T-helper 22 cell (primary cell): Measurements from ENCODE around the gene ICAM2.
A peak's percentile ranks its signal among the peaks of the same experiment; 100 is the strongest.

Source experiments
- DNase-seq: peaks from one replicate; pipeline ENCODE4 v3.0.0-alpha.2; 2020; ENCODE audit warnings: low read depth

Gene ICAM2

DNA sequence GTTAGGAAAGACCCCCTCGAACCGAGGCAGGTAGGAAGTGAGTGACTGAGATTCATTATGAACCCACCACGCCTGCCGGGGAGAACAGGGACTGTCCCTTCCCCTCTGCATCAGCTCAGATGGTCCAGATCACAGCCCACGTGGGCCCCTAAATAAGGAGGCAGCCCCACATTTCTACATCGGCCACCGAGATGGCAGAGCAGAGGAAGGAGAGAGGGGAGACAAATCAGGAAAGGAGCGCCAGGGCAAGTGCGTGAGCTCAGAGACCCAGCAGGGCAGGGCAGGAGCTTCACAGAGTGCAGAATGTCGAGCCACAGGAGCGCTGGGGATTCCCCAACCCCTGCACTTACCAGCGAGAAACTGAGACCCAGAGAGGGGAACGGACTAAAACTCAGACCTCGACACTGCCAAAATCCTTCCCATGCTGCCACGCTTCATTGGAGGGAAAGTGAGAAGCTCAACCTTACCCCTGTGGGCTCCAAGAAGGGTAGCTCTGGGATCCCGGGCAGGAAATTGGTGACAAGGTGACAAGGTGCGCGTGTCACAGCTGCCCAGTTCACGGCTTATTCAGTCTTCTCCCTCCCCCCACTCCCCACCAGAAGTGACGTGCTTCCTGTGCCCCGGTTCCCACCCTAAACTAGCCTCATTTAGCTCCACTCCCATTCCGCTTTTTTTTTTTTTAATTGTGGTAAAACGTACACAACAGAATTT, at the start of gene ICAM2:
Gene ICAM2, minus strand, starts transcription at position 578 of the 711 bp plus-strand sequence. CDS start 13,942 bp downstream, outside the sequence.
- peak; percentile 95 for DNase-seq

DNA sequence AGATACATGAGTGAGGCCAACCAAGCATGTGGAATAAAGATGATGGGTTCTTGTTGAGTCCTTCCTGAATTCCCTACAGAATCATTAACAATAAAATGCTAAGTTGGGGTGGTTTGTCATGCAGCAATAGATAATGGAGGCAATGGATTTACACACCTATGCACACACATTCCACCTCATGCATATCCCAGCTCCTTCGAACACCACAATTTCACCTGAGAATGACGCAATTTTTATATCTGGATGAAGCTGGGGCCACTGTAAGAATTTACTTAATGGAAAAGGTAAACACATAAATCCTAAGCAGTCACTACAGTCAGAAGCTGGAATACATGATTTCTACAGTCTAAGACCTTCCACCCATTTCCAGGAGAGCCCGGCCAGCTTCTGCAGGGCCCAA, 49.8 kb upstream of the ICAM2 start:
- DNase-seq = no peak

DNA sequence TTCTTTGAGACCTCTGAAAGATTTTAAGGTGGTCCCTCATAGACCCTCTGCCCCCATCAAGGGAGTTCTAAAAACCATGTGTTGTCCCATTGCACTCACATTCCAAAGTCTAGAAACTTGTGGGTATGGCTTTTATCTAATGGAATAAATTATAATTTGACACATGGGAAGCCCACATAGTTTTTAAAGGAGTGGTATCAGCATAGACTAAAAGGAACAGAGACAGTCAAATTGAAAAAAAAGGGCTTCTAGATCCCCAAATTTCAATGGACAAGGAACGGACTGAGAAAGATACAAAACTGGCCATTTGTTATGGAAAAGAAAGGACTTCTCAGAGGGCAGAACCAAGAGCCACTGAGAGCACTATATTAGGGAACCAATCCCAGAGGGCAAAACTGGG, 48.7 kb upstream of the ICAM2 start:
- DNase-seq = no peak

DNA sequence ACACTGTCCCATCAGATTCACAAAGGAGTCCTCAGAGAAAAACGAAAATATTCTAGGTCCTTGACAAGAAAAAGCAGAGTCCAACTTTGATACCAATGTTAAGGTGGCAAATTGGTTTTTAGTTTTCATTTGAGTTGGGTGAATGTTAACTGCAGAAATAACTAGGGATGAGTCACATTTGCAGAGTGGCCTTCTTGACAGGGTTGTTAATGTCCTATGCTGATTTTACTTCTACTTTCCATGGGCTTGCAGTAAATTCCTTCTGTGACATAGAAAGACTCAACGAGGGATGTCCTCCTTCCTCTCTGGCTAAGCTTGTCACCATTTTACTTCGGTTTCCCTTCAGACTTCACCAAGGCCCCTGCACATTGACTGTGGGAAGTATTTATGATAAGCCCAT, 47.2 kb upstream of the ICAM2 start:
- no peak for DNase-seq

DNA sequence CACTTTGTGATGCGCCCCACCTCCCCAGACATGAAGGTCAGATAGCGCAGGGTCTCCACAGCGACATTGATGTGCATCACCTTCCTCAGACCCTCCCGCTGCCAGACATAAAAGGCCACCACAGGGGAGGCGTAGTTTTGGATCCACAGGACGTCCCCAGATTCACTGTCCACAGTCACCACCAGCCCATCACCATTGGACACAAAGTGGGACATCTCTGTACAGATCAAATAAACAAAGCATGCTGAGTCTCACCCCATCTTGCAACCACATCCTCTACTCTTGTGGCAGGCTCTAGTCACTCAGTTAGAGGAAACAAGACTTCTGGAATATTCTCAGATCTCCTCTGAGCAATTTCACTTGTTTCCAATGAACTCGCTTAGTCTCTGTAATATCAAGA, 46.3 kb upstream of the ICAM2 start:
- DNase-seq = peak; percentile 37

DNA sequence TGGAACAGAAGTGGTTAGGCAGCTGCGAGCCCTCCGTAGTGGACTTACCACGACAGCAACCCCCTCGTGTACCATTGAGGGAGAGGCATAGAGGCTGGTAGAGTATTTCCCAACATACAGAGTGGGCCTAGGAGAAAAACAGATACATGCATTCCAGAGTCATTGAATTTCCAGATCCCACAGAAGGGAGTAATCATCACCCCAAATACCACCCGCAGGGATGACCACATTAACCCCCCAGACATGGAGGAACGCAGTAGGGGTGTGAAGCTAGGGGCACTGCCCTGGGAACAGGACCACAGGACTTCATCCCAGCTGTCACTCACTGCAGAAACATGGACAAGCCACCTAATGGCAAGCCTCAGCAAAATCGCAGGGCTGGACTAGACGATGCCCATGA, 44.7 kb upstream of the ICAM2 start:
- DNase-seq = no peak

DNA sequence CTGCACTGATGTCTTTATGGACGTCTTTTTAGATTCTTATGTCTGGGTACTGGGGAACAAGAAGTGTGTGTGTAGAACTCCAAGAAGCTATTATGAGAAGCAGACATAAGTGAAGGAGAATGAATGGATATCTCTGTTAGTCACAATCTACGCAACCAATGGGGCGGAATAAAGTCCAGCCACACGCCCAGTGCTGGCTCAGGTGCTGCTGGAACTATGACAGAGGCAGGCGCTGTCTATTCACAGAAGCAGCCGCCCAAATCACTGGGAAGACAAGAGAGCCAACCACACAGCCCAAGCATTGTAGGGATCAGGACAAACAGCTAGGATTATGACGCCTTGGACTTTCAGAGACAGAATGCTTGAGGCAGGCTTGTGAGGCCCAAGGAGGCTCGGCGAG, 43.9 kb upstream of the ICAM2 start:
- no peak for DNase-seq

DNA sequence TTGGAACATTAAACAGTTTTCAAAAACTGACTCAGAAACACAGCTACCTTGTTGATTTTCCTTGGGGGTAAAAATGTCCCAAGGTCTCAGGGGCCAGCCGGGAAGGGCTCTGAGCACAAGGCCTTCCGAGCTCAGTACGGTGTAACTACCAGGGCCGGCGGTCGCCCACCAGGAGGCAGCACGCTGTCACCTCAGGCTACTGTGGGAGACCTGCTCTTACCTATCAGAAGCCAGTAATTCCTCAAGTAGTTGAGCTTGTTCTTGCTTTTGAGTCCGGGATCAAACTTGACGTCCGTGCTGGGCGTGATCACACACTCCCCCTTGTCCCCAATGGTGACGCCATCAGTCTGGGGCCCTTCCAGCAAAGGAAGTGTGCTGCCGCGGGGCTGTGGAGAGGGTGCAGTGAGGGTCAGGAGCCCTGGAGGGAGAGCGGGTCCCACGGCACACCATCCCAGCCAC, 43.4 kb upstream of the ICAM2 start:
- DNase-seq = no peak

DNA sequence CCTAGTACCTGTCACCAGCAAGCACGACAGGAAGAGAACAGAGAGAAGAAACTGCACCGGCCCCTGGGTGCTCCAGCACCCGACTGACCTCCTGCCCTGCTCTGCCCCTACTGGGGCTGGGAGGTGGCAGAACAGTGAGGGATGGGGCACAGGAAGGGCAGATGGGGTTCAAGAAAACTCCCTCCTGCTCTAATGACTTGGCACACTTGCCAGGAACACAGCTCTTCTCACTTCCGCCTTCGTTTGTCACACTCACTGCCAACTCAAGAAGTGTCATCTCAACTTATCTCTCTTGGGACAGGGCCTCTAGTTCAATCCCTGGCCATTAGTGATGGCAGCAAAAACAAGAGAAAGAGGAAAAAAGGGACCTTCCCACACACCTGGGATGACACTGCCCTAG, 42.7 kb upstream of the ICAM2 start:
- DNase-seq = no peak

DNA sequence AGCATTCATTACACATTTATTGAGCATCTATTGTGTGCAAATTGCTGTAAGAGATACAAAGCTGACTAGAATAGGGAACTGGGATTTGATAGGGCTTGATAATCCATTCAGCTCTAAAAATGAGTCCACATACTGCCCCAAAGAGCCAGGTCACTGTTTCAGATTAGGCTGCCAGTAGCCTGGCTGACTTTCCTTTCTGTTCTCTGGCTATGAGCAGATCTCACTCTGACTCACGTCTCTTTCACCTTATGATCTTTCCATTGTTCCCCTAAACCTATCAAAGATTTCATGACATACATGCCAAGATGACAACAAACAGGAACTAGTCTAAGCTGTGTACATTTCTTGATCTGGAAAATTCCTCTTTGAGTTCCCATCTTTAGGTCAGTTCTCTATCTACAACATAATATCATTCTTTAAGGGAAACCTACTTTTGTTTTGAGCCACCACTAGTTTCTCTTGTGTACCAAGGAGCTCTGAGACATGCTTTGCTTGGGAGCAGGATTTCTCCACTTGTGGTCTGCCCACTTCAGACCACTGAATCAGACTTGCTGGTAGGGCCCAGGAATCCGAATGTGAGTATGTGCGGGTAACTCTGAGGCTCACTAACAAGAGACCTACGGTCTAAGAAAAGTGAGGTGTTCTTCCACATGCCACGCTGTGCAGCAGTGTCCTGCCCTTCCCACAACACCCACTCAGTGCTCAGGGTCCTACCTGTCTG, 40.9 kb upstream of the ICAM2 start:
- no peak for DNase-seq

DNA sequence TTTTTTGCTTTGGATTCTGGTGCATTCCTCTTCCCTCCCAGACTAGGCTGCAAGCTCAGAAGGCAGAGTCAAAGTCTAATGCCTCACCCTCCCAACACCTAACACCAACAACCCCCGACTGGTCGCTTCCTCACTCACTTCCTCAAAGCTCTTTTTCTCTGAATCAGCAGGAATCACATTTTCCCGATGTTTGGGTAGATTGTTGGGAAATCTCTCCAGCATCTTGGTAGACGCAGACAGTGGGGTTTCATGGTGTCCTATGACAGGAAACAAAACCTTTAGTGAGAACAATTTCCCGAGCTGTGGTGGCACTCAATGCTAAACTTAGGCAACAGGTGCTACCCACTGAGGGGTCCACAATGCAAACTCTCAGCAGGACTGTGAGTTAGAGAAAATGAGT, 39.9 kb upstream of the ICAM2 start:
- DNase-seq = no peak

DNA sequence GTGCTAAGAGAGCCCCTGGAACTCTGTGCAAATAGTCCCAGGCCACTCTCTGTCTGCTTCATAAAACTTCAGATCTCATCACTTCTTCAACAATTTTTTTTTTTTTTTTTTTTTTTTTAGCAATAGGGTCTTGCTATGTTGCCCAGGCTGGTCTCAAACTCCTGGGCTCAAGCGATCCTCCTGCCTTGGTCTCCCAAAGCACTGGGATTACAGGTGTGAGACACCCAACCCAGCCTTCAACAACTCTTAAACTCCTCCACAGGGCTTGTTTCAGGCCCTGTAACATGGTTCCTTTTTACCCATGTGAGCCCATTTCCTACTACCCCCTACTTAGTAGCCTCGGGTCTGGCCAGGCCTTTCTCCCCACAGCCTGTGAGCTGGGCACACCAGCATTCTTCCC, 39.3 kb upstream of the ICAM2 start:
- DNase-seq = no peak

DNA sequence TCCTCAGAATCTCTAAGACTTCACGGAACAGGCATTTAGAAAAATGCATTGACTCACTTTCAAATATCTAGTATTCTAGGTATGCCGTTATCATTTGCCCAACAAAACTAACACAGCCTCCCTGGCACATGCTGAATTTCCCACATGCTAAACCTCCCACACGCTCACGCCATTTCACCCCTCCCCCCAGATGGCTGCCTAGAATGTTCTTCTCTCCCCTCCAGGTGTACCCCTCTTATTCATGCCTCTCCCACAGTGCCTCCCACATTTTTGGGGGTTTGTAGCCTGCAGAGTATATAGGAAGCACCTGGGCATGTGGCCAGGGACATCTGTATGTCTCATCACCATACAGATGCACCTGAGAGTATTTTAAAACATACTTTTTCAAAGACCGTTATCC, 38.2 kb upstream of the ICAM2 start:
- DNase-seq = no peak

DNA sequence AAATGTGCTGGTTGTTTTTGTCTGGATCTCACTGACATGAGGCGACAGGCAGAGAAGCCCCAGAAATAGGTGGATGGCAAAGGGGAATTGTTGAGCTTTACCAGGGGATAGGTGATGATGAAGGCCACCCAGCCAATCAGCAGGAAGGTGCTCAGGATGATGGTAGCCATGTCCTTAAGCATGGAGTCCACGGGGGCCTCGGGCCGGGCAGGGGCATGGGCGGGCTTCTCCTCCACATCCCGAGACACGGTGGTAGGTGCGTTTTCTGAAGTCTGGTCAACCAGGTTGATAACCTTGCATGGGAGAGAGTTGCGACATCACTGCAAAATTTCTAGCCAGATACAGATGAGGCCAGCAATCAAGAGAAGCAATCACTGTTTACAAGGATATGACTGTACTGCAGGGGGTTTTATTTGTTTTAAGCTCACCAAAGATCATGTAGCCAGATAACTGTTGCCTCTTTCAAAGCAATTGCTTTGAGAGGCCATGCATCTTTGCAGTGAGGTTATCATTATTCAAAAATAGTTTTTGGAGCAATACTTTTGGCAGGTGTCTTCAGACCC, 37.3 kb upstream of the ICAM2 start:
- DNase-seq = no peak

DNA sequence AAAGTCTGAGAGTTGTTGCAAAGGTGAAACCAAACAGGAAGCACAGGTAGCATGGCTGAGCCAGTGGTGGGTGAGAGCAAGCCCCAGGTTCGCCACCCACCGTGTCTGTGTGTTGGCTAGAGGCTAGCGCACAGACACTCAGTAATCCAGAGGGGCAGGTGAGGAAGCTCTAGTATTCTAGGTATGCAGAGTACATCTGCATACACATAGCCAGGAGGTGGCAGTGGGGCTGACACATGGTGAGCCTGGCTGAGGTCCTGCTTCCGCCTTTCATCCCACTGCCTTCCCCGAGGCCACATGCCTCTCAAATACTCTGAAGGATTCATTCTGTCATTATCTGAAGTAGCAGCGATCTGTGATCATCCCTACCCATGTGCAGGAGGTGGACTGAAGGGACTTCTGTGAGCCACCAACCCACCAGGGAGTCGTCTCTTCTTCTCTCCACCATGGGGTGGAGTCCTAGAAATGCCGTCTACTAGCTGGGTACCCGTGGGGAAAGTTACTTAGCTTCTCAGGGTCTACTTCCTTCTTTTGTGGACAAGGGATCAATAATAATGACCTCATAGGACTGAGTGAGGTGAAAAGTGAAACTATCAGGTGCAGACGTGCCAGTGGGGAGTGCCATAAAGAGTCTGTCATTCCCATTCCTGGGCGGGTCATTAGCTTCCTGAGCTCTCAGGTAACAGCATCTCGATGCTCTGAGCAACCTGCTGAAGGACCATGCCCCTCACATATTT, 36.0 kb upstream of the ICAM2 start:
- no peak for DNase-seq

DNA sequence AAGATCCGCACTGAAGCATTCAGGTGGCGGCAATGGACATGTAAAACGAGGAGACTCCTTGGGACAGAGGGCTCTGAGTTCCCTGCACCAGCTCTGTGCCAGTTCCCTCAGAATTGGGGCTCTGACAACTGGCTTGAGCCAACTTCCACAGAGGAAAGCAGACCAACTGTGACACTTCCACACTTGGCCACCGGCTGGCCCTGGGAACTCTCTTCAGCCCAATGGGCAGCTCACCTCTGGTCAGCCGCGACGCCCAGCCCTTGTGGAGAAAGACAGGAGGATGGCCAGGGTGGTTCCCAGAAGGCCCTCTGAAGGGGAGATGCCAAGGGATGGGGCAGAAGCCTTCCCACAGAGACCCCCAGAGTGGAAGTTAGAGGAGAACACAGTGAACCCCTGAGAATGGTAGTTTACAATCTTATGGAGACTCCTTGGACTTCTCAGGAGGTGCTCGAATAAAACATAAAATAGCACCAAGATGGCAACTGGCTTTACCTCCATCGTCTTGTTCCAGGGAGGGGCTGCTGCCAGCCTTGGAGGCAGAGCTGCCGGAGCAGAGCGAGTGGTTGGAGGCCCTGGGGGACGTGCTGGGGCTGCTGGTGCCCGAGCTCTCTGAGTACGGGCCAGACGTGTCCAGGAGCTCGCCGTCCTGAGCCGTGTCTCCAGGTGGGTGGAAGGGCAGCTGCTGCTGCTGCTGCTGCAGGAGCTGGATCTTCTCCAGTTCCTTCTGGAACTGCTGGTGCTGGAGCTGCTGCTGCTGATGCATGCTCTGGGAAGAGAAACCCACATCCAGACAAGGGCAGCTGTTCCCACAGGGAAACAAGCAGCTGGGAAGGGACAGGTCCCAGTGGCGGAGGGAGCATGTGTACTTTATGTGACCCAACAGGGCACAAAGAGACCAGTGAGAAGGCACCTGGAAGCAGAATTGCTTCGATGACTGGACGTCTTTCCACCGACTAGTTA, 35.0 kb upstream of the ICAM2 start:
- DNase-seq = no peak

DNA sequence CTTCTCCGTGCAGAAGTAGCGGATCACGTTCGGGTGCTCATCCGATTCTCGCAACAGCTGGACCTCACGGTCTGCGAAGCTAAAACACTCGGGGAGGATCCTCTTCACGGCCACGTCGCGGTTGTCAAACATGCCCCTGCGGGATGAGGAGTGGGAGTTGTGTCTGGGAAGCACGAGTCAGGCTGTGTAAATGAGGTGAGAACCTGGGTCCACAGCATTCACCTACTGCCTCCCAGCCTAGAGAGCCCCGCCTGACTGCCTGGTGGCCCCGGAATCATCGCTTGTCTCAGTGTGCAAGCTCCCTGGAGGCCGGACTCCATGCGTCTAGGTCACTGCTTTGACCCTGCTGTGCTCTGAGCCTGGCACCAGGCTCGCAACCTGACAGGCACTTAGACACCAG, 33.9 kb upstream of the ICAM2 start:
- no peak for DNase-seq

DNA sequence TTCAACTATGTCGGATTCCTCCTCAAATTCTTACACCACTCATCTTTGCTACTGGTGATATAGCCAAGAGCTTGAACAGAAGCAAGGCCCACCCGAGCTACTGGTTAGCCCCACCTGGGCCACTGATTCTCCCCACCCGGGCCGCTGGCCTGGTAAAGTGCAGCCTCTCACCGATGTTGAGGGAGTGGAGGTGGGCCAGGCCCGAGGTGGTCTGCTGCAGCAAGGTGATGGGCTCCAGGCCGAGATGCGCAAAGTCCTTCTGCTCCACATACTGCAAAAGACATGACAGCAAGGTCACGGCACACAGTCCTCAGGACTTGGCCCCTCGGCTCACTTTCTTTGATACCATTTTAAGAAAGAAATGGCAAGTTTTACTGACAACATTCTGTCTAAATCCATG, 32.7 kb upstream of the ICAM2 start:
- no peak for DNase-seq

DNA sequence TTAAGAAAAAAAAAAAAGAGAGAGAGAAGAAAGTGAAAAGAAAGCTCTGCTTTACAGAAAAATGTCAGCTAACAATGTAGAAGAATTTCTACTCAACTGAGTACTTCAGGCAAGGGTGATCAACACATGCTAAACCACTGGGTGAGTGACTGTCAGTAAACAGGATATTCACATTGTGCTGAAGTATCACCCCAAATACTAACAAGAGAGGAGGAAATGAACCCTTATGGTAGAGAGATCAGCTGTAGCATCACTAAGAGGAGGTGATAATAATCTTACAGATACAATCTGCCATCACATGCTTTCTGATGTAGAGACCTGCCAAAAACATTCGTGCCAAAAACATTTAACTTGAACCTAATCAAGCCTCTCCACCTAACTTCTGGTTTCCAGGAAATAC, 30.7 kb upstream of the ICAM2 start:
- DNase-seq = peak; percentile 28

DNA sequence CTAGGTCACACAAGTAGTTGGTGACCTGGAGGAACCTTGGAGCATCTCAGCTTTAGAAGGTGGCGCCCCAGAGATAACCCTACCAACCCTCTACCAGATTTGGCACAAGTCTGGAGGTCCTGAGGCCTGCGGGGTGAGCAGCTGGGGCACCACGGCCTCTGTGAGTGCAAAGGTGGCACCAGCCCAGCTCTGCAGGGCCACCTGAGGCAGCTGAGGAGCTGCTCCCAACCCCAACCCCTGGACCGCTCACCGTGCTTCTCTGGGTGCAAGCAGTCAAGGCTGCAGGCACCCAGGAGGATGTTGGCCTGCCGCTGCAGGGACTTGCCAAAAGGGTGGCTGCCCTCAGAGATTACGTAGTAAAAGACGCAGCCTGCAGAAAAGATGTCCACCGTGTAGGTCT, 28.4 kb upstream of the ICAM2 start:
- no peak for DNase-seq

DNA sequence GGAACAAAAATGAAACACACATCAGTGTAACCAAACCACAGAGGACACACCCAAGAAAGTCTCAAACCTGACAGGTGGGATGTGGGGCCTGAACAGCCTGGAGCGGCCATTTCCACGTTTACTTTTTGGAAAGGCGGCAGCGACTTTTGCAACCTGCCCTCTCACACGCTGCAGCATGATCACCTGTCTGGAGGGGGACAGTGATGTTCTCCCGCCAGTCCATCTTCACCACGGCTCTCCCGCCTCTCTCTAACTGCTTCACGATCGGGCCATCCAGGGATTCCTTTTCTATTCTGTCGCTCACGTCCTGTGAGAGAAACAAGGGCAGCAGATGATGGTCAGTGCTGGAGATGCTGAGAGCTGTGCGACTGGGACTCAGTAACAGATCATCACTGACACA, 24.7 kb upstream of the ICAM2 start:
- DNase-seq = no peak
